IPS-20b (cell line): ENCODE results near the gene CFAP45.

ENCODE experiments used
- H3K27ac ChIP-seq: one replicate; pipeline ENCODE4 v1.5.1; 2013; ENCODE audit warnings: low read length
- H3K27me3 ChIP-seq: 2 replicates; pipeline ENCODE4 v1.6.1; 2013; ENCODE audit warnings: mild to moderate bottlenecking, low read length, inconsistent platforms; ENCODE audit not compliant: insufficient read depth
- H3K36me3 ChIP-seq: 2 replicates; pipeline ENCODE4 v1.6.1; 2013; ENCODE audit warnings: low read depth, mild to moderate bottlenecking, inconsistent platforms, low read length, moderate library complexity; ENCODE audit not compliant: insufficient read depth
- H3K4me1 ChIP-seq: 2 replicates; pipeline ENCODE4 v1.6.1; 2013; ENCODE audit warnings: mild to moderate bottlenecking, control low read depth, inconsistent platforms, low read length, moderate library complexity; ENCODE audit not compliant: insufficient read depth
- H3K4me3 ChIP-seq: 2 replicates; pipeline ENCODE4 v1.5.1; 2013; ENCODE audit warnings: mild to moderate bottlenecking, low read length, inconsistent platforms
- H3K9ac ChIP-seq: 2 replicates; pipeline ENCODE4 v1.6.1; 2013; ENCODE audit warnings: low read depth, mild to moderate bottlenecking, inconsistent platforms, low read length, moderate library complexity
- H3K9me3 ChIP-seq: 2 replicates; pipeline ENCODE4 v1.6.1; 2013; ENCODE audit warnings: mild to moderate bottlenecking, low read depth, low read length, inconsistent platforms; ENCODE audit not compliant: insufficient read depth

CFAP45 gene

GRCh38 chr1:159892944-159893343 is 7.0 kb downstream of the CFAP45 start:
- Histone ChIP-seq H3K27ac (no peak overlapping the region), H3K9ac (no peak overlapping the region), H3K9me3 (no peaks in the 10 kb centered on the region), H3K36me3 (no peaks in the 10 kb centered on the region), H3K4me1 (no peaks in the 10 kb centered on the region), H3K27me3 (no peaks in the 10 kb centered on the region), H3K4me3 (no peak overlapping the region)

- no peak overlapping the region for H3K4me3 ChIP-seq
Observed at GRCh38 chr1:159891275-159892157, 8.4 kb downstream of the CFAP45 start.

GRCh38 chr1:159890390-159890789 is 9.6 kb downstream of the CFAP45 start:
- no peak overlapping the region for H3K4me3 ChIP-seq
- no peaks in the 10 kb centered on the region for H3K9me3 ChIP-seq
- H3K27ac ChIP-seq = no peak overlapping the region
- H3K27me3 ChIP-seq = no peaks in the 10 kb centered on the region
- no peaks in the 10 kb centered on the region for H3K4me1 ChIP-seq
- no peaks in the 10 kb centered on the region for H3K36me3 ChIP-seq
- H3K9ac ChIP-seq = no peak overlapping the region

More at GRCh38 chr1:159891275-159892157, 8.4 kb downstream of the CFAP45 start:
- H3K9me3 ChIP-seq = no peaks in the 10 kb centered on the region
- H3K27ac ChIP-seq = no peak overlapping the region
- H3K4me1 ChIP-seq = no peaks in the 10 kb centered on the region
- no peaks in the 10 kb centered on the region for H3K27me3 ChIP-seq
- H3K9ac ChIP-seq = no peak overlapping the region
- H3K36me3 ChIP-seq = no peaks in the 10 kb centered on the region

- no peaks in the 10 kb centered on the region for H3K9me3 ChIP-seq
- H3K4me1 ChIP-seq = no peaks in the 10 kb centered on the region
- no peaks in the 10 kb centered on the region for H3K36me3 ChIP-seq
- no peaks in the 10 kb centered on the region for H3K27me3 ChIP-seq
- H3K27ac ChIP-seq = no peak overlapping the region
- no peak overlapping the region for H3K9ac ChIP-seq
- no peak overlapping the region for H3K4me3 ChIP-seq
Observed at GRCh38 chr1:159889821-159890252, 10.1 kb downstream of the CFAP45 start.

- no peak overlapping the region for H3K27ac ChIP-seq
Observed at GRCh38 chr1:159889202-159889601, 10.8 kb downstream of the CFAP45 start.

GRCh38 chr1:159884296-159884695 is 15.7 kb downstream of the CFAP45 start:
- Histone ChIP-seq H3K4me3 (no peak overlapping the region), H3K27ac (no peak overlapping the region), H3K36me3 (no peaks in the 10 kb centered on the region), H3K9ac (no peak overlapping the region), H3K4me1 (no peaks in the 10 kb centered on the region), H3K27me3 (no peaks in the 10 kb centered on the region), H3K9me3 (no peaks in the 10 kb centered on the region)

More at GRCh38 chr1:159889202-159889601, 10.8 kb downstream of the CFAP45 start:
- no peaks in the 10 kb centered on the region for H3K27me3 ChIP-seq
- H3K4me1 ChIP-seq = no peaks in the 10 kb centered on the region
- H3K9ac ChIP-seq = no peak overlapping the region
- no peaks in the 10 kb centered on the region for H3K36me3 ChIP-seq
- H3K9me3 ChIP-seq = no peaks in the 10 kb centered on the region
- no peak overlapping the region for H3K4me3 ChIP-seq

- H3K27ac ChIP-seq = no peak overlapping the region
- no peaks in the 10 kb centered on the region for H3K9me3 ChIP-seq
- no peaks in the 10 kb centered on the region for H3K36me3 ChIP-seq
- no peak overlapping the region for H3K9ac ChIP-seq
- H3K4me3 ChIP-seq = no peak overlapping the region
- H3K27me3 ChIP-seq = no peaks in the 10 kb centered on the region
- no peaks in the 10 kb centered on the region for H3K4me1 ChIP-seq
Observed at GRCh38 chr1:159883134-159883533, 16.8 kb downstream of the CFAP45 start.

- H3K27ac ChIP-seq = no peak overlapping the region
- no peak overlapping the region for H3K9ac ChIP-seq
- H3K4me3 ChIP-seq = no peak overlapping the region
- H3K9me3 ChIP-seq = no peaks in the 10 kb centered on the region
- no peaks in the 10 kb centered on the region for H3K36me3 ChIP-seq
- no peaks in the 10 kb centered on the region for H3K4me1 ChIP-seq
- H3K27me3 ChIP-seq = no peaks in the 10 kb centered on the region
Observed at GRCh38 chr1:159882527-159882862, 17.5 kb downstream of the CFAP45 start.

- H3K9ac ChIP-seq = no peak overlapping the region
- H3K36me3 ChIP-seq = no peaks in the 10 kb centered on the region
- no peaks in the 10 kb centered on the region for H3K27me3 ChIP-seq
- no peak overlapping the region for H3K27ac ChIP-seq
- H3K4me3 ChIP-seq = no peak overlapping the region
- H3K9me3 ChIP-seq = no peaks in the 10 kb centered on the region
- no peaks in the 10 kb centered on the region for H3K4me1 ChIP-seq
Observed at GRCh38 chr1:159881622-159882526, 18.1 kb downstream of the CFAP45 start.

- H3K27ac ChIP-seq = no peak overlapping the region
- no peak overlapping the region for H3K9ac ChIP-seq
- no peaks in the 10 kb centered on the region for H3K36me3 ChIP-seq
- no peaks in the 10 kb centered on the region for H3K9me3 ChIP-seq
- no peak overlapping the region for H3K4me3 ChIP-seq
- H3K4me1 ChIP-seq = no peaks in the 10 kb centered on the region
- H3K27me3 ChIP-seq = no peaks in the 10 kb centered on the region
Observed at GRCh38 chr1:159880430-159880829, 19.5 kb downstream of the CFAP45 start.

GRCh38 chr1:159879977-159880376 is 20.0 kb downstream of the CFAP45 start:
- H3K9me3 ChIP-seq = no peaks in the 10 kb centered on the region
- H3K27ac ChIP-seq = no peak overlapping the region
- H3K36me3 ChIP-seq = no peaks in the 10 kb centered on the region
- no peaks in the 10 kb centered on the region for H3K27me3 ChIP-seq
- H3K4me1 ChIP-seq = no peaks in the 10 kb centered on the region
- no peak overlapping the region for H3K9ac ChIP-seq
- H3K4me3 ChIP-seq = no peak overlapping the region
